ENCODE results near the gene ST6GALNAC6.

Gene ST6GALNAC6

GRCh38 chr9:127930231-127931091 is 31.1 kb upstream of the ST6GALNAC6 start, which contains the start of gene PIP5KL1:
Gene PIP5KL1, minus strand, starts transcription at chr9:127930777. Its CDS starts 25 bp downstream, at chr9:127930752.
- peak within 1 kb of the TSS; percentile 15 for H3K9ac ChIP-seq (ENCODE audit: low read length)
- peaks cover 38% of the 10 kb centered on the region for H3K4me1 ChIP-seq (ENCODE audit: control insufficient read depth, insufficient read depth, low read length)
- H3K9me3 ChIP-seq (ENCODE audit: control insufficient read depth, low read length), result no peaks in the 10 kb centered on the region
- no peaks in the 10 kb centered on the region for H3K36me3 ChIP-seq (ENCODE audit: control insufficient read depth, insufficient read depth, low read length)
- peaks cover 28% of the 10 kb centered on the region for H3K27me3 ChIP-seq (ENCODE audit: control insufficient read depth, insufficient read depth, low read length)
- peak within 1 kb of the TSS; percentile 4 for H3K4me3 ChIP-seq (ENCODE audit: low read length)

GRCh38 chr9:127929625-127929979 is 30.2 kb upstream of the ST6GALNAC6 start:
- H3K27me3 ChIP-seq (ENCODE audit: control insufficient read depth, insufficient read depth, low read length), result peaks cover 28% of the 10 kb centered on the region

GRCh38 chr9:127928676-127929624 is 29.5 kb upstream of the ST6GALNAC6 start:
- H3K4me1 ChIP-seq (ENCODE audit: control insufficient read depth, insufficient read depth, low read length), result peaks cover 38% of the 10 kb centered on the region
- no peaks in the 10 kb centered on the region for H3K36me3 ChIP-seq (ENCODE audit: control insufficient read depth, insufficient read depth, low read length)
- no peak overlapping the region for H3K4me3 ChIP-seq (ENCODE audit: low read length)
- peaks cover 28% of the 10 kb centered on the region for H3K27me3 ChIP-seq (ENCODE audit: control insufficient read depth, insufficient read depth, low read length)
- H3K9ac ChIP-seq (ENCODE audit: low read length), result no peak overlapping the region
- no peaks in the 10 kb centered on the region for H3K9me3 ChIP-seq (ENCODE audit: control insufficient read depth, low read length)

More at GRCh38 chr9:127929625-127929979, 30.2 kb upstream of the ST6GALNAC6 start:
- Histone ChIP-seq H3K4me1 (ENCODE audit: control insufficient read depth, insufficient read depth, low read length) (peaks cover 38% of the 10 kb centered on the region), H3K9ac (ENCODE audit: low read length) (no peak overlapping the region), H3K36me3 (ENCODE audit: control insufficient read depth, insufficient read depth, low read length) (no peaks in the 10 kb centered on the region), H3K4me3 (ENCODE audit: low read length) (no peak overlapping the region), H3K9me3 (ENCODE audit: control insufficient read depth, low read length) (no peaks in the 10 kb centered on the region)

- Histone ChIP-seq H3K9me3 (ENCODE audit: control insufficient read depth, low read length) (no peaks in the 10 kb centered on the region), H3K9ac (ENCODE audit: low read length) (peak overlapping the region; percentile 22), H3K27me3 (ENCODE audit: control insufficient read depth, insufficient read depth, low read length) (peaks cover 28% of the 10 kb centered on the region), H3K4me3 (ENCODE audit: low read length) (no peak overlapping the region), H3K4me1 (ENCODE audit: control insufficient read depth, insufficient read depth, low read length) (peaks cover 38% of the 10 kb centered on the region), H3K36me3 (ENCODE audit: control insufficient read depth, insufficient read depth, low read length) (no peaks in the 10 kb centered on the region)
Measured at GRCh38 chr9:127927988-127928675, 28.7 kb upstream of the ST6GALNAC6 start.

GRCh38 chr9:127927201-127927987 is 28.0 kb upstream of the ST6GALNAC6 start:
- Histone ChIP-seq H3K9ac (ENCODE audit: low read length) (peak overlapping the region; percentile 22), H3K9me3 (ENCODE audit: control insufficient read depth, low read length) (no peaks in the 10 kb centered on the region), H3K36me3 (ENCODE audit: control insufficient read depth, insufficient read depth, low read length) (no peaks in the 10 kb centered on the region), H3K4me1 (ENCODE audit: control insufficient read depth, insufficient read depth, low read length) (peaks cover 38% of the 10 kb centered on the region), H3K4me3 (ENCODE audit: low read length) (no peak overlapping the region), H3K27me3 (ENCODE audit: control insufficient read depth, insufficient read depth, low read length) (peaks cover 28% of the 10 kb centered on the region)

GRCh38 chr9:127926906-127927200 is 27.4 kb upstream of the ST6GALNAC6 start:
- peaks cover 28% of the 10 kb centered on the region for H3K27me3 ChIP-seq (ENCODE audit: control insufficient read depth, insufficient read depth, low read length)
- peaks cover 37% of the 10 kb centered on the region for H3K4me1 ChIP-seq (ENCODE audit: control insufficient read depth, insufficient read depth, low read length)
- H3K36me3 ChIP-seq (ENCODE audit: control insufficient read depth, insufficient read depth, low read length), result no peaks in the 10 kb centered on the region
- H3K4me3 ChIP-seq (ENCODE audit: low read length), result no peak overlapping the region
- no peaks in the 10 kb centered on the region for H3K9me3 ChIP-seq (ENCODE audit: control insufficient read depth, low read length)
- H3K9ac ChIP-seq (ENCODE audit: low read length), result no peak overlapping the region

GRCh38 chr9:127925959-127926905 is 26.8 kb upstream of the ST6GALNAC6 start:
- H3K36me3 ChIP-seq (ENCODE audit: control insufficient read depth, insufficient read depth, low read length), result no peaks in the 10 kb centered on the region
- no peak overlapping the region for H3K9ac ChIP-seq (ENCODE audit: low read length)
- H3K4me3 ChIP-seq (ENCODE audit: low read length), result no peak overlapping the region
- H3K9me3 ChIP-seq (ENCODE audit: control insufficient read depth, low read length), result no peaks in the 10 kb centered on the region
- H3K4me1 ChIP-seq (ENCODE audit: control insufficient read depth, insufficient read depth, low read length), result peaks cover 31% of the 10 kb centered on the region
- peaks cover 28% of the 10 kb centered on the region for H3K27me3 ChIP-seq (ENCODE audit: control insufficient read depth, insufficient read depth, low read length)

- Histone ChIP-seq H3K27me3 (ENCODE audit: control insufficient read depth, insufficient read depth, low read length) (peaks cover 28% of the 10 kb centered on the region), H3K36me3 (ENCODE audit: control insufficient read depth, insufficient read depth, low read length) (no peaks in the 10 kb centered on the region), H3K4me3 (ENCODE audit: low read length) (no peak overlapping the region), H3K4me1 (ENCODE audit: control insufficient read depth, insufficient read depth, low read length) (peaks cover 22% of the 10 kb centered on the region), H3K9ac (ENCODE audit: low read length) (no peak overlapping the region), H3K9me3 (ENCODE audit: control insufficient read depth, low read length) (no peaks in the 10 kb centered on the region)
Measured at GRCh38 chr9:127924736-127925444, 25.5 kb upstream of the ST6GALNAC6 start.

- peaks cover 30% of the 10 kb centered on the region for H3K4me1 ChIP-seq (ENCODE audit: control insufficient read depth, insufficient read depth, low read length)
- H3K36me3 ChIP-seq (ENCODE audit: control insufficient read depth, insufficient read depth, low read length), result no peaks in the 10 kb centered on the region
- H3K4me3 ChIP-seq (ENCODE audit: low read length), result no peak overlapping the region
- no peak overlapping the region for H3K9ac ChIP-seq (ENCODE audit: low read length)
- peaks cover 22% of the 10 kb centered on the region for H3K27me3 ChIP-seq (ENCODE audit: control insufficient read depth, insufficient read depth, low read length)
- no peaks in the 10 kb centered on the region for H3K9me3 ChIP-seq (ENCODE audit: control insufficient read depth, low read length)
Measured at GRCh38 chr9:127923771-127924170, 24.4 kb upstream of the ST6GALNAC6 start.

- no peak overlapping the region for H3K9ac ChIP-seq (ENCODE audit: low read length)
- no peak overlapping the region for H3K4me3 ChIP-seq (ENCODE audit: low read length)
- H3K36me3 ChIP-seq (ENCODE audit: control insufficient read depth, insufficient read depth, low read length), result no peaks in the 10 kb centered on the region
- no peaks in the 10 kb centered on the region for H3K9me3 ChIP-seq (ENCODE audit: control insufficient read depth, low read length)
- H3K27me3 ChIP-seq (ENCODE audit: control insufficient read depth, insufficient read depth, low read length), result peaks cover 15% of the 10 kb centered on the region
- H3K4me1 ChIP-seq (ENCODE audit: control insufficient read depth, insufficient read depth, low read length), result peaks cover 30% of the 10 kb centered on the region
Measured at GRCh38 chr9:127923046-127923445, 23.6 kb upstream of the ST6GALNAC6 start.

All from mucosa of stomach (tissue), 1 donor.